A172 (cell line): ENCODE results near the gene TMEM8B. TPM values are rescaled to one million over a fixed set of nuclear protein-coding genes. Genes with fewer than 3 reads are reported as not detected.
A peak's percentile ranks its signal among the peaks of the same experiment; 100 is the strongest.
"Not testable (repeated sequence)": the region's sequence is repeated elsewhere in the genome, so short reads cannot be mapped to it uniquely, and the experiment has no call there.

ENCODE experiments used
- DNase-seq: peaks from one replicate; pipeline ENCODE4 v3.0.0-alpha.2; 2015; ENCODE audit warnings: low spot score
- total RNA-seq: library from RNA; depleted of rRNA; stranded (reverse); fragments of >200 nt; shearing (Covaris generic); gene quantifications from 2 replicates; pipeline ENCODE4 v1.2.3, GENCODE V29; 2014

The TMEM8B gene
- total RNA-seq, 1 experiment from 2014 or later: 1.6 TPM

GRCh38 chr9:35867538-35867937 is 38.5 kb downstream of the TMEM8B start:
- no peak for DNase-seq

- no peak for DNase-seq
Observed at GRCh38 chr9:35868933-35869332, 39.9 kb downstream of the TMEM8B start.

GRCh38 chr9:35869621-35870216 is 40.7 kb downstream of the TMEM8B start:
- no peak for DNase-seq

- no peak for DNase-seq
Observed at GRCh38 chr9:35870351-35870923, 41.4 kb downstream of the TMEM8B start, which contains the start of gene OR13J1. OR13J1 (minus strand) TSS chr9:35870401; CDS start chr9:35870401, 0 bp downstream.

GRCh38 chr9:35871545-35871944 is 42.5 kb downstream of the TMEM8B start:
- DNase-seq: peak; percentile 81

GRCh38 chr9:35872505-35872904 is 43.5 kb downstream of the TMEM8B start:
- DNase-seq: no peak

GRCh38 chr9:35882263-35882848 is 53.3 kb downstream of the TMEM8B start:
- DNase-seq: peak; percentile 52

GRCh38 chr9:35882996-35883395 is 54.0 kb downstream of the TMEM8B start:
- no peak for DNase-seq

GRCh38 chr9:35884908-35885307 is 55.9 kb downstream of the TMEM8B start:
- not testable (repeated sequence) for DNase-seq

- DNase-seq: no peak
Observed at GRCh38 chr9:35891646-35892045, 62.6 kb downstream of the TMEM8B start.

GRCh38 chr9:35892051-35892450 is 63.0 kb downstream of the TMEM8B start:
- DNase-seq: no peak

- no peak for DNase-seq
Observed at GRCh38 chr9:35896570-35896969, 67.5 kb downstream of the TMEM8B start.

- not testable (repeated sequence) for DNase-seq
Observed at GRCh38 chr9:35897376-35898099, 68.5 kb downstream of the TMEM8B start.

GRCh38 chr9:35898337-35898736 is 69.3 kb downstream of the TMEM8B start:
- DNase-seq: no peak

- DNase-seq: no peak
Observed at GRCh38 chr9:35899021-35899420, 70.0 kb downstream of the TMEM8B start.

GRCh38 chr9:35903049-35903448 is 74.0 kb downstream of the TMEM8B start:
- DNase-seq: peak; percentile 71

- DNase-seq: no peak
Observed at GRCh38 chr9:35904338-35904737, 75.3 kb downstream of the TMEM8B start.

- DNase-seq: peak; percentile 44
Observed at GRCh38 chr9:35905051-35905781, 76.2 kb downstream of the TMEM8B start.

- peak; percentile 93 for DNase-seq
Observed at GRCh38 chr9:35905912-35906679, 77.1 kb downstream of the TMEM8B start, which contains the start of gene HRCT1. HRCT1 (plus strand) TSS chr9:35906202; CDS start chr9:35906288, 86 bp downstream.

- DNase-seq: peak; percentile 67
Observed at GRCh38 chr9:35906923-35907699, 78.1 kb downstream of the TMEM8B start.
